GM18868 (cell line): ENCODE results near the gene SERPINA6.
"Not testable (repeated sequence)": the region's sequence is repeated elsewhere in the genome, so short reads cannot be mapped to it uniquely, and the experiment has no call there.

Experiments used
- ATAC-seq: cut with Tn5 transposase; IDR thresholded peaks from one replicate; pipeline ENCODE4 v1.9.1; 2021; ENCODE audit warnings: mild to moderate bottlenecking, moderate library complexity; ENCODE audit not compliant: unreplicated experiment

Gene SERPINA6

GRCh38 chr14:94329857-94330256 lies 6.7 kb upstream of the SERPINA6 start:
- ATAC-seq, result no peak

- ATAC-seq, result no peak
These were observed 5.1 kb upstream of the SERPINA6 start for GRCh38 chr14:94328196-94328595.

DNA sequence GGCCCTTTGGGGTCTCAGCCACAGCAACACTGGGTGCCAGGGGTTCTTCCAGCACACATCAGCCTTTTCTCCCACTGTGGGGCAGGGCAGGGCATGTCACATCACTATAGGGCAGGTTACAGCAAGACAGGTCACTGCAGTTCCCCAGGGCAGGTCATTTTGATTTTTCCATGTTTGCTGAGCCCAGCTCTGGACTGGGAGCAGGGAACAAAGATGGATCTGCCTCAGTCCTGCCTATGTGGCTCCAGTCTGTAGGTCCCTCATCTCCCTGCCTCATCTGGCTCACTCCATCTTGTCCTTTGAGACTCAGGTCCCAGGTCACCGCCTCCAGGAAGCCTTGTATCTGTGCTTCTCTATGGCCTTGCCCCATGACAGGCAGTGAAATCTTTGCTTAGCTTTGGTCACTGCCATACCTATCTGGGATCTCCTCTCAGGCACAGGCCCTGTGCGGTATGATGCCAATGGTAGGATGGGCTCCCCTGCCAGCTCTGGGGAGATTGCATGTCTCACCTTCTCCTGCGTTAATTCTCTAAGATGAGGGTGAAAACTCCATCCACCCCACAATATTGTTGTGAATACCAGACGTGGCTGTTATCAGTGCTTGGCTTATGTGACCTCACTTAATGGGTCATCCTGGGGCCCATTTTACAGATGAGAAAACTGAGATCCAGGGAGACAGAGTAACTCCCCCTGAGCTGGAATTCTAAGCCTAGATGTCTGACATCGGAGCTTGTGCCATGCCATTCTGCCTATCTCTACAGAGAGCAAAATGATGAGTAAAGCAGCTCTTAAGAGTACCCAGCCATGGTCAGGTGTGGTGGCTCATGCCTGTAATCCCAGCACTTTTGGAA lies 1.5 kb downstream of the SERPINA6 start:
- no peak for ATAC-seq

- ATAC-seq, result no peak
These were observed 2.9 kb downstream of the SERPINA6 start for GRCh38 chr14:94320243-94320642.

GRCh38 chr14:94317259-94317658 lies 5.9 kb downstream of the SERPINA6 start:
- ATAC-seq, result no peak

GRCh38 chr14:94316692-94317091 lies 6.4 kb downstream of the SERPINA6 start:
- ATAC-seq, result no peak

DNA sequence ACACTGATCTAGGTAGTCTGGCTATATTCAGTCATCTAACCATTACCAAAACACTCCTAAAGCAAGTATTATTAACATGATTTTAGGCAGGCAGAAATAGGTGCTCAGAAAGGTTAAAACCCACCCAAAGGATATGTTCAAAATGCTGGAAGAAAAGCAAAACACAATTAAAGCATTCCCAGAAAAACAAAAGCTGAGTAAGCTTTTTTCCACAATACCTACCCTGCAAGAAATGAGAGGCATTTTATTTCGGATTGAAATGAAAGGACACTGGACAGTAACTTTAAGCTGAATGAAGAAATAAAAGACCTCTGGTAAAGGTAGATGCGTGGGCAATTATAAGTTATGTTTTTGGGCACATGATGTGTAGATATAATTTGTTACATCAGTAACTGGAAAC lies 8.2 kb downstream of the SERPINA6 start:
- no peak for ATAC-seq

GRCh38 chr14:94313991-94314655 lies 9.0 kb downstream of the SERPINA6 start:
- ATAC-seq, result no peak

DNA sequence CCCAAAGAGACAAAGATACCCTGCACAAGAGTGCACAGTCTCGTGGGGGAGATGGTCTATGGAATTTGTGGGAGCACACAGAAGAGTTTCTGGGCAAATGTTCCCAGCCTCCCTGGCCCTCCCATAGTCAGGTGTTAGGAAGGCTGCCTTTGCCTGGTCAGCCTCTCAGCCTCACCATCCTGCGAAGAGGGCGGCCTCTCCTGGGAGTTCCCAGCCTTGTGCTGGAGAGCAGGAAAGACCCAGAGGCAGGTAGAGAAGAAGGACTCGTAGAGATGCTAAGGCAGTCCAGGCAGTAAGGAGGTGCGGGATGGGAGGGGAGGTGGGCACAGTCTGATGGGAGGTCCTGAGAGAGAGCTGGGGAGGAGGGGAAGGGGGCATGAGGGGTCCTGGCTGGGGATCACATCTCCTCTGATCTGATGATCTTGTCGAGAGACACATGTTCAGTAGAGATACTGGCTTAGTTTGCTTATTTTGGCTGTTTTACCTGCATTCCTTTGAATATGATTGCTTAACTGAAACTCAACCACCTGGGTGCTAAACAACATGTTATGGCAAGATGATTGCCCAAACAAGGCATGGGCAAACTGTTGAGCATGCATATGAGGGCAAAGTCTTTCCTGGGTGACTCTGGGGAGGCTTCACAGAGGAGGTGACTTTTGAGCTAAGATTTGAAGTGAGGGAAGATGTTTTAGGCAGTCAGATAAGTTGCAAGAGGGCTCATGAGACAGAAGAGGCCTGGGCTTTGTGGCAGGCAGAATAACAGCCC lies 10.5 kb downstream of the SERPINA6 start:
- no peak for ATAC-seq

DNA sequence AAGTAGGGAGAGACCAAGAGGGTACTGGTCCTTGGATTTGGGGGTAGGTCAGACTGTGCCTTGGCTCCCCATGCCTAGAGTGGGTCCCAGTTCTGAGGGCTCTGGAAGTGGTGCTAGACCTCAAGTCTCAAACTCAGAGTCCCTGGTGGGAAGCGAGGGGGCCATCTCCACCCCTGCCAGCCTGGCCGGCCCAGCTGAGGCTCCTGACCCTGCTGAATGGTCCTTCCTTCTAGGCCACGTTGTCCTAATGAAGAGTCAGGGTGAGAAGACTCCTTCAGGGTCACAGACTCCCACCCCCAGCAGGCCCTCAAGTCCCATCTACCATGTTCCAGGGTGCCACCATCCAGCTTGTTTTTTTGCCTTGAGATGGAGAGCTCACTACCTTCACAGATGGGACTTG lies 12.9 kb downstream of the SERPINA6 start:
- ATAC-seq, result no peak

DNA sequence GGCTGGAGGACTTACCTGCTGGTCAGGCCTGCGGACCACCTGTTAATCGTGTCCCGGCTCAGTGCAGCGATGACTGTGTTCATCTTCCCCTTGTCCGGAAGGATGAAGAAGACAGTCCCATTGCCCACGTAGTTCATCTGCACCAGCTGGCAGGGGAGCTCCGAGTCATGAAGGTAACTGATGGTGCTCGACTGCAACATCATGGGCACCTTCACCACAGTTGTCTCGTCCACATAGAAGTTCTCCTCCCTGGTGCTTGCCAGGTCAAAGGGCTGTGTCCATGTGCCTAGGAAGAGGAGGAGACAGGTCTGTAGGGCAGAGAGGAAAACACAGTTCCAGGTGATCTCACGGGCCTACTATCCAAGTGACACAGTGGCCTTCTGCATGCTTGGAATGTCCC lies 13.4 kb downstream of the SERPINA6 start:
- no peak for ATAC-seq

DNA sequence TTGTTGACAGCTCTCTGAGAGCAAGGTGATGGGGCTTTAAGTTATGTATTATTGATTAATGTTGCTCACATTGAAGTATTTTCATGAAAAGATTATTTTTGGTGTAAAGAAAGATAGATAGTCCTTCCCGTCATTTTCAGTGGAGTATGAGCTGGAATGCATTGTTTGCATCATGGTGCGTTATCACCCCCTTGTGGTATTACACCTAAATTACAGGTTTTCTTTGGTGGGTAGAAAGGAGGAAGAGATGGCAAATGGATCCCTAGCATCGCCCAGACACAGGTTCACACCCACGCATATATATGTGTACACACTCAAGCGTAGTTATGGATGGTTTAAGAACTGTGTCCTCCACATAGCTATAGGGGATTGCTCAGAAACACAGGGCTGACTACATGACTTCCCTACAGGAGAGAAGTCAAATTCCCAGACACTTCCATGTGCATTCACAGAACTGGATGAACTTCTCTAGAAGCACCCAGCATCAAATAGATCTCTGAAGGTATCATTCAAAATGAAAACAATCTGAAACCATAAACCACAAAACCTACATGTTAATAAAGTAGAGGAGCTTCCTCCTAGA lies 15.6 kb downstream of the SERPINA6 start:
- ATAC-seq, result no peak

GRCh38 chr14:94306047-94306978 lies 16.8 kb downstream of the SERPINA6 start:
- no peak for ATAC-seq

- ATAC-seq, result no peak
These were observed 17.5 kb downstream of the SERPINA6 start for GRCh38 chr14:94305620-94306019.

GRCh38 chr14:94304243-94304642 lies 18.9 kb downstream of the SERPINA6 start:
- ATAC-seq, result no peak

GRCh38 chr14:94303111-94303510 lies 20.0 kb downstream of the SERPINA6 start:
- no peak for ATAC-seq

GRCh38 chr14:94298130-94298529 lies 25.0 kb downstream of the SERPINA6 start:
- no peak for ATAC-seq

DNA sequence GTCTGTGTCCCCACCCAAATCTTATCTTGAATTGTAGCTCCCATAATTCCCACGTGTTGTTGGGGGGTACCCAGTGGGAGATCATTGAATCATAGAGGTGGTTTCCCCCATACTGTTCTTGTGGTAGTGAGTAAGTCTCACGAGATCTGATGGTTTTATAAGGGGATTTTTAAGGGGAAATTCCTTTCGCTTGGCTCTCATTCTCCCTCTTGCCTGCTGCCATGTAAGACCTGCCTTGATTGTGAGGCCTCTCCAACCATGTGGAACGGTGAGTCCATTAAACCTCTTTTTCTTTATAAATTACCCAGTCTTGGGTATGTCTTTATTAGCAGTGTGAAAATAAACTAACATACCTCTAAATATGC lies 27.0 kb downstream of the SERPINA6 start:
- ATAC-seq, result not testable (repeated sequence)

DNA sequence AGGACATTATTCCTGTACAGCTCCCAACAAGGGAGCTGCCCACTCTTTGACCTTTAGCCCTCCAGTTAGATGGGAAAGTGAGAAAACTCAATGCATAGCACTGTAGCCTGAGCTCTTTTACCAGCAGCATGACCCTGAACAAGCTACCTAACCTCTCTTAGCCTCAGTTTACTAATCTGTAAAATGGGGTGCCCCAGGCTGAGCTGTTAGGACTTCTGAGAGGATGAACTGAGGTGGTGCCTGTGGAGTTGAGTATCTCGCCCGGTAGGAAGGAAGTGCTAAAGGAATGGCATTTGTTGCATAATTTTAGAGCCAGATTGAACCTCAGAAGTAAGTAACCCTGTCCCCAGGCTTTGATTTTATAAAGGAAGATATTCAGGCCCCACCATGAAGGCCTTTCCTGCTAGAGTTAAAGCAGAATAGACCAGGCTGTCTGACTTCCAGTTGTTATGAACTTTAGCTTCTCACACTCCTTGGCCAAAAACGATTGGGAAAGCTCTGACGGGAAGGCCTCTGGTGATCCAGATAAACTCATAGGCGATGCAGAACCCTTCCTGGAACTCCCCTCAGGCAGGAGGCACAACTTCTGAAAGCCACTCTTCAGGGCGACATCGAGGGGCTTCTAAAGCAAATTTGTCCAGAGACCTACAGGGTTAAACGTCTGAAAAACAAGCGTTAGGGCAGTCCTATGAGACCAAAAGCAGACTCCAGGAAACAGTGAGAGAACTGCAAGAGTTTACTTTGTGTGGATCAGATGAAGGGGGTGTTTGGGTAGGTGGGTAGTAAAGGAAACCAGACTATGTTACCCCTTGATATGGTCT lies 27.6 kb downstream of the SERPINA6 start:
- ATAC-seq, result no peak

- ATAC-seq, result no peak
These were observed 29.6 kb downstream of the SERPINA6 start for GRCh38 chr14:94293578-94293924.
